ENCODE data around the gene BCAS4.

GRCh38 chr20:50857348-50857747 is 62.5 kb downstream of the BCAS4 start:
- TF ChIP-seq, protein P1, sequence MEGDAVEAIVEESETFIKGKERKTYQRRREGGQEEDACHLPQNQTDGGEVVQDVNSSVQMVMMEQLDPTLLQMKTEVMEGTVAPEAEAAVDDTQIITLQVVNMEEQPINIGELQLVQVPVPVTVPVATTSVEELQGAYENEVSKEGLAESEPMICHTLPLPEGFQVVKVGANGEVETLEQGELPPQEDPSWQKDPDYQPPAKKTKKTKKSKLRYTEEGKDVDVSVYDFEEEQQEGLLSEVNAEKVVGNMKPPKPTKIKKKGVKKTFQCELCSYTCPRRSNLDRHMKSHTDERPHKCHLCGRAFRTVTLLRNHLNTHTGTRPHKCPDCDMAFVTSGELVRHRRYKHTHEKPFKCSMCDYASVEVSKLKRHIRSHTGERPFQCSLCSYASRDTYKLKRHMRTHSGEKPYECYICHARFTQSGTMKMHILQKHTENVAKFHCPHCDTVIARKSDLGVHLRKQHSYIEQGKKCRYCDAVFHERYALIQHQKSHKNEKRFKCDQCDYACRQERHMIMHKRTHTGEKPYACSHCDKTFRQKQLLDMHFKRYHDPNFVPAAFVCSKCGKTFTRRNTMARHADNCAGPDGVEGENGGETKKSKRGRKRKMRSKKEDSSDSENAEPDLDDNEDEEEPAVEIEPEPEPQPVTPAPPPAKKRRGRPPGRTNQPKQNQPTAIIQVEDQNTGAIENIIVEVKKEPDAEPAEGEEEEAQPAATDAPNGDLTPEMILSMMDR (IDR thresholded peaks at IDR 0.05), result no peak
- no peak for TF ChIP-seq POLR2A (IDR thresholded peaks at IDR 0.05)

Data from tibial nerve (tissue), 3 donors.